HepG2 (cell line): ENCODE data around the gene GLCE. TPM values are rescaled to one million over a fixed set of nuclear protein-coding genes. Genes with fewer than 3 reads are reported as not detected.

Experiments used
- ATAC-seq: fragments of 200-7000 bp; cut with Tn5 transposase; 3 replicates; pipeline ENCODE4 v1.9.1; 2020; ENCODE audit warnings: mild to moderate bottlenecking, moderate library complexity
- BruUV-seq: library from RNA; stranded (reverse); fragments of 400-500 nt; replicated peaks from 2 replicates; lab custom pipeline; 2021; lab: Mats Ljungman, UMichigan
- CTCF ChIA-PET: fragments of 300-600 bp; formaldehyde crosslinking; extraction: SDS; loops from one replicate; lab custom pipeline; 2021; ENCODE audit warnings: low total read pairs, inconsistent platforms, low intra/inter-chr PET ratio; lab: Yijun Ruan, JAX
- POLR2A ChIA-PET: fragments of 350-600 bp; sonication (Branson Sonifier 250); formaldehyde crosslinking; loops from one replicate; lab custom pipeline; 2020; ENCODE audit warnings: antibody characterized with exemption, inconsistent platforms; lab: Yijun Ruan, JAX
- DNase-seq: peaks from one replicate; pipeline ENCODE4 v3.0.0-alpha.2; 2015; ENCODE audit warnings: low spot score
- FAIRE-seq: peaks from 3 replicates; lab custom pipeline; 2011; peaks lifted over from hg19 to GRCh38; lab: Jason Lieb, UNC
- H2AFZ ChIP-seq: one replicate; pipeline ENCODE4 v1.6.1; 2011; ENCODE audit warnings: low read length, inconsistent platforms
- H3K27ac ChIP-seq: fragments of 300-600 bp; 3 replicates; pipeline ENCODE4 v1.8.0; 2011; ENCODE audit warnings: mixed run types, mild to moderate bottlenecking, mixed read lengths, low read length, inconsistent platforms; ENCODE audit not compliant: insufficient read depth; ENCODE audit errors: extremely low read length
- H3K27me3 ChIP-seq, 2 experiments: fragments of 200-600 bp in 1 of 2; 2 replicates in 1 of 2; 3 replicates in 1 of 2; pipeline versions ENCODE4 v1.6.0 to v1.8.0; 2011; ENCODE audit warnings: low read length in 2 of 2, mild to moderate bottlenecking in 2 of 2, moderate library complexity in 2 of 2, inconsistent platforms in 1 of 2; ENCODE audit not compliant: insufficient read depth in 2 of 2, control insufficient read depth in 1 of 2
- H3K36me3 ChIP-seq, 2 experiments: fragments of 200-600 bp in 1 of 2; replicated peaks in 1 of 2; 2 replicates in 1 of 2; 3 replicates in 1 of 2; pipeline versions ENCODE4 v1.5.1 to v1.8.0; 2011; ENCODE audit warnings: low read length in 2 of 2, inconsistent platforms in 1 of 2; ENCODE audit not compliant: insufficient read depth in 2 of 2, control insufficient read depth in 1 of 2
- H3K4me1 ChIP-seq: 2 replicates; pipeline ENCODE4 v1.5.1; 2012; ENCODE audit warnings: low read length, inconsistent platforms; ENCODE audit not compliant: insufficient read depth
- H3K4me2 ChIP-seq: 2 replicates; pipeline ENCODE4 v1.6.0; 2011; ENCODE audit warnings: low read depth, low read length, inconsistent platforms
- H3K4me3 ChIP-seq, 3 experiments: fragments of 200-600 bp in 1 of 3; sonication (generic), shearing (Covaris generic) in 1 of 3; replicated peaks in 1 of 3; 2 replicates each; pipeline ENCODE4 v1.5.1; 2011 to 2016; ENCODE audit warnings: low read length in 3 of 3, inconsistent platforms in 2 of 3, low read depth in 2 of 3, mild to moderate bottlenecking in 2 of 3, control low read depth in 1 of 3, mixed read lengths in 1 of 3; ENCODE audit not compliant: insufficient read depth in 1 of 3
- H3K79me2 ChIP-seq: one replicate; pipeline ENCODE4 v1.6.1; 2011; ENCODE audit warnings: low read length, inconsistent platforms; ENCODE audit not compliant: insufficient read depth
- H3K9ac ChIP-seq: 2 replicates; pipeline ENCODE4 v1.6.0; 2011; ENCODE audit warnings: mild to moderate bottlenecking, low read depth, low read length, inconsistent platforms; ENCODE audit not compliant: insufficient read depth
- H3K9me3 ChIP-seq: 2 replicates; pipeline ENCODE4 v1.5.1; 2012; ENCODE audit warnings: mild to moderate bottlenecking, low read length
- H4K20me1 ChIP-seq: 2 replicates; pipeline ENCODE4 v1.6.0; 2011; ENCODE audit warnings: inconsistent platforms, mild to moderate bottlenecking, low read length, moderate library complexity; ENCODE audit not compliant: insufficient read depth
- CAMTA2 ChIP-seq: sonication (generic); formaldehyde crosslinking; IDR thresholded peaks from 2 replicates; pipeline ENCODE4 v1.4.0; 2020; ENCODE audit warnings: mild to moderate bottlenecking, missing genetic modification reagents, borderline replicate concordance
- MIER2 ChIP-seq: IDR thresholded peaks from 2 replicates; pipeline ENCODE4 v1.6.1; 2016; ENCODE audit warnings: missing biosample characterization, missing genetic modification reagents
- SALL2 ChIP-seq: sonication (generic); formaldehyde crosslinking; IDR thresholded peaks from 2 replicates; pipeline ENCODE4 v1.8.1; 2023; ENCODE audit warnings: mild to moderate bottlenecking, missing genetic modification reagents, inconsistent platforms
- YEATS4 ChIP-seq: sonication (generic); formaldehyde crosslinking; IDR thresholded peaks from 2 replicates; pipeline ENCODE4 v1.4.0; 2020; ENCODE audit warnings: missing genetic modification reagents, borderline replicate concordance
- ZNF547 ChIP-seq: sonication (generic); formaldehyde crosslinking; IDR thresholded peaks from 2 replicates; pipeline ENCODE4 v1.5.1; 2020; ENCODE audit warnings: mild to moderate bottlenecking, missing genetic modification reagents
- ZNF670 ChIP-seq: sonication (generic); formaldehyde crosslinking; IDR thresholded peaks from 2 replicates; pipeline ENCODE4 v1.8.0; 2022; ENCODE audit warnings: mild to moderate bottlenecking, missing genetic modification reagents, borderline replicate concordance
- WGBS: methylation state at CpG from one replicate; pipeline ENCODE4 v1.1.6; 2017; ENCODE audit warnings: low lambda C conversion rate; 5-methylcytosine and 5-hydroxymethylcytosine counted together
- in situ Hi-C: cut with HindIII; loops from 2 replicates; pipeline ENCODE4 v1.10.0; 2017; ENCODE audit warnings: low pct_unique_long_range_greater_than_20kb; ENCODE audit not compliant: extremely low pct_ligation_motif_present
- intact Hi-C: fragments of 100-400 bp; cut with micrococcal nuclease; formaldehyde crosslinking; loops from one replicate; pipeline ENCODE4 v1.10.0; 2022; ENCODE audit not compliant: unreplicated experiment
- polyA plus RNA-seq, 8 experiments: library from polyadenylated mRNA; depleted of rRNA in 3 of 8; stranded (reverse) in 7 of 8; unstranded in 1 of 8; fragments of >200 nt; fragmentation: Illumina TruSeq in 4 of 8; extraction: Trizol in 4 of 8; gene quantifications; 2 replicates each; pipeline versions ENCODE4 v1.2.1 to v1.2.3, GENCODE V29; 2011 to 2016; ENCODE audit warnings: low read depth in 4 of 8, missing spikeins in 1 of 8, mixed read lengths in 1 of 8; ENCODE audit not compliant: insufficient read depth in 1 of 8
- total RNA-seq, 5 experiments: library from RNA; depleted of rRNA; stranded (reverse); fragments of >200 nt; fragmentation: Illumina TruSeq; extraction: Trizol; gene quantifications; 2 replicates each; pipeline ENCODE4 v1.2.3, GENCODE V29; 2016; ENCODE audit warnings: low read depth in 1 of 5
- TF ChIP-seq, protein P1 (sequence below): sonication (generic); formaldehyde crosslinking; IDR thresholded peaks from 2 replicates; pipeline ENCODE4 v1.8.0; 2023; ENCODE audit warnings: mild to moderate bottlenecking, missing genetic modification reagents
- TF ChIP-seq, protein P2 (sequence below): sonication (generic); formaldehyde crosslinking; IDR thresholded peaks from 2 replicates; pipeline ENCODE4 v1.4.0; 2020; ENCODE audit warnings: mild to moderate bottlenecking, missing genetic modification reagents
- TF ChIP-seq, protein P3 (sequence below): sonication (generic); formaldehyde crosslinking; IDR thresholded peaks from 2 replicates; pipeline ENCODE4 v1.4.0; 2020; ENCODE audit warnings: missing genetic modification reagents
- TF ChIP-seq, protein P4 (sequence below): sonication (generic); formaldehyde crosslinking; IDR thresholded peaks from 2 replicates; pipeline ENCODE4 v1.5.1; 2020; ENCODE audit warnings: missing genetic modification reagents, mild to moderate bottlenecking, borderline replicate concordance

The GLCE gene
- total and polyA plus RNA-seq, 2 of the 13 experiments (the other 11 are each of a cell fraction or from before 2014, with no cell fraction given) = 12.9 to 23.4 TPM

DNA sequence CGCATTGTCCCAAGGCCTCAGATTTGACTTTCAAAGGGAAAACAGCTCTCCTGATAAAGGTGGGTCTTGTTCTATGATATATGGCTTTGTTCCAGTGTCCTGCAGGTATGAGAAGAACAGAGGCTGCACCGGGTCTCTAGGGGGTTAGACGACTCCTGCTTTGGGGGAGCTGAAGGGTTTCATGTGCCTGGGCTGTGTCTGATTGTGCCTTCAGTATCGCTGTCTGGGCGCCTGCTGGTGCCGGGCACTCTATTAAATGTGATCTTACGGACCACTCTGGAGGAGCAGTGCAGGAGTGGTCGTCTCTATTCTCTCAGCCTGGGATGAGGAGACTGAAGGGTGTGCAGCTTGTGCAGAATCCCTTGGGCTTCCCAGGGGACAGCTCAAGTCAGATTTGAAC lies 154.3 kb downstream of the GLCE start:
- H3K4me1 ChIP-seq = no peaks in the 10 kb centered on the region
- H2AFZ ChIP-seq = no peak overlapping the region
- H3K4me3 ChIP-seq = no peak overlapping the region
- H3K36me3 ChIP-seq = no peaks in the 10 kb centered on the region
- BruUV-seq = no TSS peak
- no peaks in the 10 kb centered on the region for H3K79me2 ChIP-seq
- in situ Hi-C loops (no loop called here), intact Hi-C loops (no loop called here)
- peaks cover 5 to 24% of the 10 kb centered on the region in 2 experiments; a peak in 4 of 5 replicates for H3K27me3 ChIP-seq
- no peak overlapping the region for H3K9ac ChIP-seq
- H4K20me1 ChIP-seq = no peaks in the 10 kb centered on the region
- H3K27ac ChIP-seq = no peak overlapping the region
- 23% methylated on average over 4 of the region's 8 CpGs for WGBS
- FAIRE-seq (no peak), DNase-seq (no peak), ATAC-seq (no peak)
- ChIA-PET POLR2A (no interaction called here), CTCF (no interaction called here)
- TF ChIP-seq, protein P1, sequence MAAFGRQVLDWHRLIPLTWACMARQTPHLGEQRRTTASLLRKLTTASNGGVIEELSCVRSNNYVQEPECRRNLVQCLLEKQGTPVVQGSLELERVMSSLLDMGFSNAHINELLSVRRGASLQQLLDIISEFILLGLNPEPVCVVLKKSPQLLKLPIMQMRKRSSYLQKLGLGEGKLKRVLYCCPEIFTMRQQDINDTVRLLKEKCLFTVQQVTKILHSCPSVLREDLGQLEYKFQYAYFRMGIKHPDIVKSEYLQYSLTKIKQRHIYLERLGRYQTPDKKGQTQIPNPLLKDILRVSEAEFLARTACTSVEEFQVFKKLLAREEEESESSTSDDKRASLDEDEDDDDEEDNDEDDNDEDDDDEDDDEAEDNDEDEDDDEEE (CRISPR knock-in tag) = no peak
- TF ChIP-seq, protein P2, sequence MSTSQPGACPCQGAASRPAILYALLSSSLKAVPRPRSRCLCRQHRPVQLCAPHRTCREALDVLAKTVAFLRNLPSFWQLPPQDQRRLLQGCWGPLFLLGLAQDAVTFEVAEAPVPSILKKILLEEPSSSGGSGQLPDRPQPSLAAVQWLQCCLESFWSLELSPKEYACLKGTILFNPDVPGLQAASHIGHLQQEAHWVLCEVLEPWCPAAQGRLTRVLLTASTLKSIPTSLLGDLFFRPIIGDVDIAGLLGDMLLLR (CRISPR knock-in tag) = no peak
- no peak for TF ChIP-seq MIER2 (CRISPR knock-in tag)
- no peak for TF ChIP-seq YEATS4
- TF ChIP-seq ZNF670 (CRISPR knock-in tag) = no peak
- no peak for TF ChIP-seq ZNF547
- no peak overlapping the region for H3K4me2 ChIP-seq
- no peaks in the 10 kb centered on the region for H3K9me3 ChIP-seq

DNA sequence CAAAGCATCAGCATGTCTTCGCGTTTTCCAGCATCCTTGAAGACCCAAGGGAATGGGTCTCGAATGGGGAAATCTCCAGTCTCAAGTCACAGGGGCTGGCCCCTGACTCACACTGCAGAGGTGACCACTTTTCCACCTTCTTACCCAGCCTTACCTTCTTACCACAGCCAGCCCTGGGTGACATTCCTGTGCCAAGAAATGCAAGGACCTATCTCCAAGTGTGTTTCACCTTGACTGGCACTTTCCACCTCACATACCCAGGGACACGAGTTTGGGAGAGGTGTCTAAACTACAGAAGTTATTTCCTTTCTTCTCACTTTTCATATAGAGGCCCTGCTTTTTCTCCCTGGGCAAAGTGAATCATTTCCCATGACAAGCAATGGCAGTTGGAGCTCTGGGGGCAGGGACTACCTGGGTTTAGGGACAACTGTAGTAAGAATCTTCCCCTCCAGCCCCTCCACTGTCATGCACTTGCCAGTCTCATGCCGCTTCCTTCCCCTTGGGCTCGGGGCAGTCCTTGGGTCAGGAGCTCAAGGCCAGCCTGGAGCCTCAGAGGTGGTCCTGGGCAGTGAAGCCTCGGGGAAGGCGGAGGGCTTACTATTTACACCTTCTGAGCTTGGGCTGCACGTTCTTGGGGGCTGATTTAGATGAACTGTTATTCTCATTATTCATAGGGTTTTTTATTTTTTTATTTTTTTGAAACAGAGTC lies 155.1 kb downstream of the GLCE start:
- Histone ChIP-seq H3K9ac (no peak overlapping the region), H3K4me1 (no peaks in the 10 kb centered on the region), H2AFZ (no peak overlapping the region), H3K79me2 (no peaks in the 10 kb centered on the region), H3K27me3 (peaks cover 5 to 25% of the 10 kb centered on the region in 2 experiments; a peak in 4 of 5 replicates), H4K20me1 (no peaks in the 10 kb centered on the region), H3K9me3 (no peaks in the 10 kb centered on the region), H3K4me2 (no peak overlapping the region), H3K27ac (no peak overlapping the region), H3K36me3 (no peaks in the 10 kb centered on the region), H3K4me3 (no peak overlapping the region)
- ChIA-PET POLR2A (no interaction called here), CTCF (no interaction called here)
- 17% methylated on average over 9 of the region's 9 CpGs for WGBS
- intact Hi-C loops = no loop called here
- FAIRE-seq (no peak), ATAC-seq (no peak), DNase-seq (no peak)
- TF ChIP-seq, protein P3, sequence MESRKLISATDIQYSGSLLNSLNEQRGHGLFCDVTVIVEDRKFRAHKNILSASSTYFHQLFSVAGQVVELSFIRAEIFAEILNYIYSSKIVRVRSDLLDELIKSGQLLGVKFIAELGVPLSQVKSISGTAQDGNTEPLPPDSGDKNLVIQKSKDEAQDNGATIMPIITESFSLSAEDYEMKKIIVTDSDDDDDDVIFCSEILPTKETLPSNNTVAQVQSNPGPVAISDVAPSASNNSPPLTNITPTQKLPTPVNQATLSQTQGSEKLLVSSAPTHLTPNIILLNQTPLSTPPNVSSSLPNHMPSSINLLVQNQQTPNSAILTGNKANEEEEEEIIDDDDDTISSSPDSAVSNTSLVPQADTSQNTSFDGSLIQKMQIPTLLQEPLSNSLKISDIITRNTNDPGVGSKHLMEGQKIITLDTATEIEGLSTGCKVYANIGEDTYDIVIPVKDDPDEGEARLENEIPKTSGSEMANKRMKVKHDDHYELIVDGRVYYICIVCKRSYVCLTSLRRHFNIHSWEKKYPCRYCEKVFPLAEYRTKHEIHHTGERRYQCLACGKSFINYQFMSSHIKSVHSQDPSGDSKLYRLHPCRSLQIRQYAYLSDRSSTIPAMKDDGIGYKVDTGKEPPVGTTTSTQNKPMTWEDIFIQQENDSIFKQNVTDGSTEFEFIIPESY (CRISPR knock-in tag) = no peak
- no peak for TF ChIP-seq CAMTA2 (CRISPR knock-in tag)
- no peak for TF ChIP-seq SALL2 (CRISPR knock-in tag)
- TF ChIP-seq, protein P4, sequence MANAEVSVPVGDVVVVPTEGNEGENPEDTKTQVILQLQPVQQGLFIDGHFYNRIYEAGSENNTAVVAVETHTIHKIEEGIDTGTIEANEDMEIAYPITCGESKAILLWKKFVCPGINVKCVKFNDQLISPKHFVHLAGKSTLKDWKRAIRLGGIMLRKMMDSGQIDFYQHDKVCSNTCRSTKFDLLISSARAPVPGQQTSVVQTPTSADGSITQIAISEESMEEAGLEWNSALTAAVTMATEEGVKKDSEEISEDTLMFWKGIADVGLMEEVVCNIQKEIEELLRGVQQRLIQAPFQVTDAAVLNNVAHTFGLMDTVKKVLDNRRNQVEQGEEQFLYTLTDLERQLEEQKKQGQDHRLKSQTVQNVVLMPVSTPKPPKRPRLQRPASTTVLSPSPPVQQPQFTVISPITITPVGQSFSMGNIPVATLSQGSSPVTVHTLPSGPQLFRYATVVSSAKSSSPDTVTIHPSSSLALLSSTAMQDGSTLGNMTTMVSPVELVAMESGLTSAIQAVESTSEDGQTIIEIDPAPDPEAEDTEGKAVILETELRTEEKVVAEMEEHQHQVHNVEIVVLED (CRISPR knock-in tag) = no peak
- no TSS peak for BruUV-seq
- in situ Hi-C loops = no loop called here
